ENCODE results near the gene EEF2.

DNA sequence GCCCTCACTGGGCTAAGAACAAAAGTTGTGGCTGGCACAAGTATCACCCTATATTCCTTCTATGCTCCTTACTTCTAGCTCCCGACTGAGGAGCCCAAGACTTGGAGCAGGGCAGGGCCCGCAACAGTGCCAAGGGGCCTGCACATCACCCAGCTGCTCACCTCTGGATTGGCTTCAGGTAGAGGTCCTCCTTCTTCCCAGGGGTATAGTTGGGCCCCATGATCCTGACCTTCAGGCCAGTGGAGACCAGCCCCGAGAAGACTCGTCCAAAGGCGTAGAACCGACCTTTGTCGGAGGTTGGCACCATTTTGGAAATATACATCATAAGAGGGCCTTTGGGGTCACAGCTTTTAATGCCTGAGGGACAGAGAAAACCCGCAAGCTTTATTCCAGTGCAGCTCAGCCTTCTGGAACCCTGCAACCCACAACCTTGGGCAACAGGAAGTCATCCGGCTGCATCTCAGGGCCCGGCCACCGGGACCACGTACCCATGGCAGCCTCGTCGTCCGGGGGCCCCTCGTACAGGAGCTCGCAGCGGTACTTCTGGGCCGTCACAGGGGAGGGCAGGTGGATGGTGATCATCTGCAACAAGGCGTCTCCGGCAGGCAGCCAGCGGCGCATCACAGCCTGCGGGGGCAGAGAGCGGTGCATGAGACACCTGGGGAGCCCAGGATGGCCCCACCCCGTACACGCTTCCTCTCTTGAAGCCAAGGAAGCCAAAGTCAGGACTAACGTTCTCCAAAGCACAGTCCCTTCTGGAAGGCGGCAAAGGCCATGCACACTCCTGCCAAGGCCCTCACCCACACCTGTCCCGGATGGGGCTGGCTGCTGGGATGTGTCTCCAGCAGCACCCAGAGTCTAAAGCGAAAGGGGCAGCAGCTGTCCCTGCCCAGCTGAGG lies 4.7 kb downstream of the EEF2 start:
- TF ChIP-seq GATA2 (IDR thresholded peaks at IDR 0.05; ENCODE audit: low read depth, low read length) (no peak), GATA3 (IDR thresholded peaks at IDR 0.05; ENCODE audit: low read depth, low read length) (no peak)

All from SH-SY5Y (cell line).